Activated T-cell treated with anti-CD3 and anti-CD28 coated beads, Interleukin-2, amount 50 U/mL, for 72 hours (primary cell): ENCODE results near the gene ST7. TPM values are rescaled to one million over a fixed set of nuclear protein-coding genes. Genes with fewer than 3 reads are reported as not detected.

Experiments used
- ATAC-seq, 2 donors: fragments of 150-1000 bp; cut with Tn5 transposase; replicated peaks in 1 of 2; 2 replicates each; pipeline ENCODE4 v1.10.0; 2021; ENCODE audit warnings: moderate library complexity in 2 of 2, mild to moderate bottlenecking in 1 of 2
- DNase-seq, 2 donors: peaks; one replicate each; pipeline ENCODE4 v3.0.0; 2021 to 2022; ENCODE audit warnings: mixed read lengths in 1 of 2
- H3K27ac Mint-ChIP-seq: one replicate; pipeline ENCODE4 v1.8.0; 2022; ENCODE audit warnings: mild to moderate bottlenecking, moderate library complexity, mixed read lengths
- H3K27me3 Mint-ChIP-seq: one replicate; pipeline ENCODE4 v1.8.0; 2022; ENCODE audit warnings: low read depth, mixed read lengths
- H3K36me3 Mint-ChIP-seq, 2 donors: one replicate each; pipeline ENCODE4 v1.8.0; 2022; ENCODE audit warnings: mixed read lengths in 2 of 2, mild to moderate bottlenecking in 1 of 2; ENCODE audit not compliant: insufficient read depth in 2 of 2
- H3K4me1 Mint-ChIP-seq: one replicate; pipeline ENCODE4 v1.8.0; 2022; ENCODE audit warnings: low read depth, mixed read lengths
- H3K4me3 Mint-ChIP-seq, 2 donors: one replicate each; pipeline ENCODE4 v1.8.0; 2022; ENCODE audit warnings: mild to moderate bottlenecking in 2 of 2, mixed read lengths in 2 of 2, moderate library complexity in 2 of 2
- H3K9me3 Mint-ChIP-seq, 2 donors: one replicate each; pipeline ENCODE4 v1.8.0; 2022; ENCODE audit warnings: mixed read lengths in 2 of 2
- total RNA-seq, 2 donors: library from RNA; stranded (reverse); gene quantifications; one replicate each; pipeline ENCODE4 v1.2.3, GENCODE V29; 2022

Gene ST7
- total RNA-seq, 2 donors from 2014 or later, result 6.2 to 7.2 TPM

DNA sequence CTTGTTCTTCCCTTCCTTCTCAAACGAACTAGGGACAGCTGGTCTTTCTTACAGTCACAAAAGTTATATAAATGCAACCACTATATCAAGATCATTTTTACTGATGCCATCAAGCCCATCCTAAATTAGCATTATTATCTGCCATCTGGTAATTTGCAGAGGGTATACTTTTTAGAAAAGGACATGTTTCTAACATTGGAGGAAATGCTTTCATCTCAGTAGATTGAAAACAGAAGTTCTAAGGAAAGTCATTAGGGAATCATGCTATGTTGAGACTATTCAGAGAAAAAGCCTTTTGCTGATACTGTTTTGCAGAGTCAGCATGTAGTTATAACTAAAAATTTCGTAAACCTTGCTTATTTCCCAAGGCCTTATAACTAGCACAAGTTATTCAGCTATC lies 222.9 kb downstream of the ST7 start:
- no peak overlapping the region for H3K27ac Mint-ChIP-seq
- H3K27me3 Mint-ChIP-seq, result no peaks in the 10 kb centered on the region
- no peaks in the 10 kb centered on the region for H3K36me3 Mint-ChIP-seq
- ATAC-seq (no peak), DNase-seq (no peak)
- no peaks in the 10 kb centered on the region for H3K4me1 Mint-ChIP-seq
- H3K4me3 Mint-ChIP-seq, result no peak overlapping the region
- H3K9me3 Mint-ChIP-seq, result no peaks in the 10 kb centered on the region

- no peaks in the 10 kb centered on the region for H3K36me3 Mint-ChIP-seq
Observed at GRCh38 chr7:117178600-117178999, 225.3 kb downstream of the ST7 start.

GRCh38 chr7:117179701-117180100 lies 226.4 kb downstream of the ST7 start:
- DNase-seq (no peak), ATAC-seq (no peak)
- H3K36me3 Mint-ChIP-seq, result no peaks in the 10 kb centered on the region
- no peak overlapping the region for H3K27ac Mint-ChIP-seq
- no peak overlapping the region for H3K4me3 Mint-ChIP-seq
- no peaks in the 10 kb centered on the region for H3K9me3 Mint-ChIP-seq
- H3K4me1 Mint-ChIP-seq, result no peaks in the 10 kb centered on the region
- H3K27me3 Mint-ChIP-seq, result no peaks in the 10 kb centered on the region

More at GRCh38 chr7:117178600-117178999, 225.3 kb downstream of the ST7 start:
- ATAC-seq, result no peak
- no peaks in the 10 kb centered on the region for H3K27me3 Mint-ChIP-seq
- H3K4me3 Mint-ChIP-seq, result no peak overlapping the region
- H3K4me1 Mint-ChIP-seq, result no peaks in the 10 kb centered on the region
- no peaks in the 10 kb centered on the region for H3K9me3 Mint-ChIP-seq
- no peak for DNase-seq
- no peak overlapping the region for H3K27ac Mint-ChIP-seq

DNA sequence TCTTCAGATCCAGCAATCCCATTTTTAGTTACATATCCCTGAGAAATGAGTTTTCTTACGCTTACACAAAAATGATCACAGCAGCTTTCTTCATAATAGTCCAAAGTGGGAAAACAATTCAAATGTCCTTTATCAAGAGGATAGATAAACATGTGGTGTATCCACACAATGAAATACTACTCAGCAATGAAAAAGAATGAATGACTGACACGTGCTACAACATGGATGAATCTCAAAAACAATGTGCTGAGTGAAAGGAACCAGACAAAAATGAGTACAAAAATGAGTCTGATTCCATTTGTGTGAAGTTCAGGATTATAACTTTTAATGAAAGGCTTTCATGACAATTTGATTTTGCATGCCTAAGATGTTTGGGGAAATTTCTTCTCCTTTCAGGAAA lies 230.4 kb downstream of the ST7 start:
- no peak for ATAC-seq
- Mint-ChIP-seq H3K27ac (no peak overlapping the region), H3K4me1 (no peaks in the 10 kb centered on the region), H3K27me3 (no peaks in the 10 kb centered on the region), H3K9me3 (no peaks in the 10 kb centered on the region), H3K4me3 (no peak overlapping the region), H3K36me3 (no peaks in the 10 kb centered on the region)
- DNase-seq, result no peak

- DNase-seq (no peak), ATAC-seq (no peak)
- Mint-ChIP-seq H3K36me3 (no peaks in the 10 kb centered on the region), H3K9me3 (no peaks in the 10 kb centered on the region), H3K27ac (no peak overlapping the region), H3K27me3 (no peaks in the 10 kb centered on the region), H3K4me1 (no peaks in the 10 kb centered on the region), H3K4me3 (no peak overlapping the region)
Observed at GRCh38 chr7:117184367-117184766, 231.1 kb downstream of the ST7 start.

- H3K9me3 Mint-ChIP-seq, result no peaks in the 10 kb centered on the region
- no peak for DNase-seq
- no peak overlapping the region for H3K4me3 Mint-ChIP-seq
- H3K4me1 Mint-ChIP-seq, result no peaks in the 10 kb centered on the region
- H3K27ac Mint-ChIP-seq, result no peak overlapping the region
- no peaks in the 10 kb centered on the region for H3K36me3 Mint-ChIP-seq
- no peak for ATAC-seq
- H3K27me3 Mint-ChIP-seq, result no peaks in the 10 kb centered on the region
Observed at GRCh38 chr7:117185124-117185523, 231.8 kb downstream of the ST7 start.

- H3K27ac Mint-ChIP-seq, result no peak overlapping the region
- no peaks in the 10 kb centered on the region for H3K9me3 Mint-ChIP-seq
- DNase-seq, result no peak
- no peaks in the 10 kb centered on the region for H3K4me1 Mint-ChIP-seq
- no peaks in the 10 kb centered on the region for H3K27me3 Mint-ChIP-seq
- H3K4me3 Mint-ChIP-seq, result no peak overlapping the region
- no peak for ATAC-seq
- no peaks in the 10 kb centered on the region for H3K36me3 Mint-ChIP-seq
Observed at GRCh38 chr7:117186218-117187010, 233.1 kb downstream of the ST7 start.

DNA sequence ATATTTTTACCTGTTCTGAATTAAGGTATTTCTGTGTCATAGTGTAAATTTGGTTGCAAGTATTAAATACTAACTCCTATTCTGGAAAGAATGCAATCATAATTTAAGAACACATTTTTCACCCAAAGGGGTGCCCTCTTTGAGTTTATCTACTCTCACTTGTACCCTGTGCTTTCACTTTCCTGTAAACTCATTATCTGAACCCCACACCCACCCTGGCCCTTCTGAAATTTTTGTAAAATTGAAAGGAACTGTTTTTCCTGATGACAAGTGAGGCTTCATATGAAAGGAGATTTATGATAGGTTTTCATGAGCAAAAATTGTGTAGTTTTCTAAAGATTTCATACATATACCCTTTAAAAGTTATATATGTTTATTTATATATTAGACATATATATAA lies 235.1 kb downstream of the ST7 start:
- Mint-ChIP-seq H3K9me3 (no peaks in the 10 kb centered on the region), H3K4me1 (no peaks in the 10 kb centered on the region), H3K4me3 (no peak overlapping the region), H3K27me3 (no peaks in the 10 kb centered on the region), H3K36me3 (no peaks in the 10 kb centered on the region), H3K27ac (no peak overlapping the region)
- ATAC-seq (no peak), DNase-seq (no peak)

- H3K4me3 Mint-ChIP-seq, result no peak overlapping the region
- H3K36me3 Mint-ChIP-seq, result no peaks in the 10 kb centered on the region
- no peak overlapping the region for H3K27ac Mint-ChIP-seq
- DNase-seq, result no peak
- ATAC-seq, result no peak
- no peaks in the 10 kb centered on the region for H3K4me1 Mint-ChIP-seq
- H3K9me3 Mint-ChIP-seq, result no peaks in the 10 kb centered on the region
- no peaks in the 10 kb centered on the region for H3K27me3 Mint-ChIP-seq
Observed at GRCh38 chr7:117188949-117189592, 235.8 kb downstream of the ST7 start.

DNA sequence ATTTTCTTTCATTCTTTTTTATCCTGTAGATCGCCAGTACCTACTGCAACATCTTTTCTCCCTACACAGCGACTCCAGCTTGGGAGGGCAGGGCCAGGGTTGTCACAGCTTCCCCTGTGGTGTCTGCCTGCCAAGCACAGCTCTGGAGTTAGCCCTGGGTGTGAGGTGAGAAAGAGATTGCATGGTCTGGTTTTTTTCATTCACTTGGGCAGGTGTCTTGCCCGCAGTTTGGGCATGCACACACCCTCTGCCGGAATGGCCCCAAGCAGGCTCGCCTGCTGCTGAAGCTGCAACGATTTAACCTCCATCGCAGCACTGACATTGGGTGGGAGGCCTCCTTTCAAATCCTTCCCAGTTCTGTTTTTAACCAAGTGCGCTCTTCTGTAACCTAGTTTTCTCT lies 236.8 kb downstream of the ST7 start:
- ATAC-seq (no peak), DNase-seq (no peak)
- no peak overlapping the region for H3K4me3 Mint-ChIP-seq
- no peaks in the 10 kb centered on the region for H3K9me3 Mint-ChIP-seq
- H3K27ac Mint-ChIP-seq, result no peak overlapping the region
- H3K36me3 Mint-ChIP-seq, result no peaks in the 10 kb centered on the region
- no peaks in the 10 kb centered on the region for H3K27me3 Mint-ChIP-seq
- peaks cover under 1% of the 10 kb centered on the region for H3K4me1 Mint-ChIP-seq

- Mint-ChIP-seq H3K27ac (no peak overlapping the region), H3K4me1 (peaks cover 8% of the 10 kb centered on the region), H3K27me3 (no peaks in the 10 kb centered on the region), H3K36me3 (peaks cover 0 to 2% of the 10 kb centered on the region in 2 donors), H3K9me3 (peaks cover 0 to 2% of the 10 kb centered on the region in 2 donors), H3K4me3 (no peak overlapping the region)
- DNase-seq (no peak), ATAC-seq (no peak)
Observed at GRCh38 chr7:117190746-117191435, 237.6 kb downstream of the ST7 start.

GRCh38 chr7:117192108-117192507 lies 238.8 kb downstream of the ST7 start:
- ATAC-seq (no peak), DNase-seq (no peak)
- Mint-ChIP-seq H3K36me3 (peaks cover 0 to 4% of the 10 kb centered on the region in 2 donors), H3K4me1 (peaks cover 10% of the 10 kb centered on the region), H3K27ac (no peak overlapping the region), H3K4me3 (no peak overlapping the region), H3K9me3 (peaks cover 0 to 2% of the 10 kb centered on the region in 2 donors), H3K27me3 (no peaks in the 10 kb centered on the region)

DNA sequence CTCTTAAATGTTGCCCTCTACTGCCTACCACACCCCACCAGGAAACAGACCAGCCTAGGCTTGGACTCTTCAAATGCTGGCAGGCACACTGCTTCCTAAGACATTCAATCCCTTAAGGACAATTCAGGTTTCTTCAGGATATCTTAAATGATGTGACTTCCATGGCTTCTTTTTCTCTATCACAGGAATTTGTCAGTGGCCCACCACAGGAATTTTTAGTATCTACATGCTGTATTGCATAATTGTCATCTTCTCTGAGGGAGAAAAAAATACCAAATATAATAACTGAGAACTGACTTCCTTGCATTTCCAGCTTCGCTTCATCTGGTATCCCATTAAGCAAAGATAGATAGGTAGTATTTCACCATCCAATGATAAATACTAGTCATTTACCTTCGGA lies 240.3 kb downstream of the ST7 start:
- no peak for ATAC-seq

More for the DNA sequence above, 240.3 kb downstream of the ST7 start:
- no peak for DNase-seq
- Mint-ChIP-seq H3K36me3 (peaks cover 0 to 4% of the 10 kb centered on the region in 2 donors), H3K27ac (no peak overlapping the region), H3K9me3 (peaks cover 0 to 2% of the 10 kb centered on the region in 2 donors), H3K4me3 (no peak overlapping the region), H3K4me1 (peaks cover 10% of the 10 kb centered on the region), H3K27me3 (no peaks in the 10 kb centered on the region)
